ENCODE measurements around the gene FAR1. TPM values are rescaled to one million over a fixed set of nuclear protein-coding genes. Genes with fewer than 3 reads are reported as not detected.

The FAR1 gene
- polyA plus RNA-seq, 1 of the 3 experiments (the other 2 are of a cell fraction) = 29.0 TPM

DNA sequence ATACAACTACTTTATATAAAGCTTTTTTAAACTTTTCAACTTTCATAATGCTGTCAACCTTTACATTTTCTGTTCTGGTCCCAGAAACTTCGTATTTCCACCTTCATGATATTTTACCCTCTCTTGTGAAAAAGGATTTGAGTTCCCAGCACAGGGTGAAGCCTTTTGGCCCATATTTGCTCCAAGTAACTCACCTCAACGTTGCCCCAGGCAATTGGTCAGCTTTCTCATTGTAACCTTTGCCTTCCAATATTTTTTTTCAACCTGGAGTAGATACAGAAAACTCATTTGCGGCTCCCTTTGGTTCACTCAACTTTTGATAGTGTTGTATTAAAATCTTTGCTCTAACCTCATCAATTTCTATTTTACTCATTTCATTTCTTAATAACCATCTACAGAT lies 21.1 kb upstream of the FAR1 start:
- ChIA-PET POLR2A (no interaction called here), CTCF (interaction anchor here (1.4 kb wide), 1 partner anchor 11 kb away, joined by 3 read pairs; no protein-coding TSS in a partner anchor)
- no peak overlapping the region for H3K4me3 ChIP-seq (ENCODE audit: low read depth in 2 of 2, low read length in 1 of 2)
- no peak overlapping the region for H3K27ac ChIP-seq (ENCODE audit: low read depth in 2 of 2, low read length in 1 of 2)
- H3K79me2 ChIP-seq (ENCODE audit: insufficient read depth) = no peaks in the 10 kb centered on the region
- H3K9me3 ChIP-seq = no peaks in the 10 kb centered on the region
- TF ChIP-seq FOXJ3 (CRISPR knock-in tag; IDR thresholded peaks at IDR 0.05) = no peak
- no peak for TF ChIP-seq RCOR1 (IDR thresholded peaks at IDR 0.05; ENCODE audit: low read length)
- no peak for TF ChIP-seq FOSL2 (IDR thresholded peaks at IDR 0.05; ENCODE audit: borderline replicate concordance, low read depth)
- no peak for TF ChIP-seq MEF2A (IDR thresholded peaks at IDR 0.05; ENCODE audit: borderline replicate concordance, low read depth)
- TF ChIP-seq TEAD4 (IDR thresholded peaks at IDR 0.05; ENCODE audit: borderline replicate concordance, insufficient read depth) = no peak
- no peak for TF ChIP-seq SMC3 (IDR thresholded peaks at IDR 0.05; ENCODE audit: low read depth, low read length)
- H3K36me3 ChIP-seq (replicated peaks in 1 of 2; ENCODE audit: control insufficient read depth in 1 of 2, insufficient read depth in 2 of 2, low read length in 1 of 2) = no peaks in the 10 kb centered on the region
- H3K9ac ChIP-seq = no peak overlapping the region
- H3K4me1 ChIP-seq (ENCODE audit: control insufficient read depth in 1 of 2, insufficient read depth in 2 of 2, low read depth in 1 of 2, low read length in 1 of 2) = no peaks in the 10 kb centered on the region
- no peak overlapping the region for H3K4me2 ChIP-seq
- DNase-seq = no peak
- no peaks in the 10 kb centered on the region for H3K27me3 ChIP-seq (ENCODE audit: insufficient read depth)
- H4K20me1 ChIP-seq (ENCODE audit: insufficient read depth) = no peaks in the 10 kb centered on the region
- WGBS (ENCODE audit: low lambda C conversion rate) = 26% methylated on average over 3 of the region's 3 CpGs
- H2AFZ ChIP-seq (ENCODE audit: low read depth) = no peak overlapping the region
- no peaks in the 10 kb centered on the region; the same call in 1 of the 2 replicates for H3K9me2 ChIP-seq
- H3F3A ChIP-seq (replicated peaks; ENCODE audit: insufficient read depth) = no peaks in the 10 kb centered on the region

DNA sequence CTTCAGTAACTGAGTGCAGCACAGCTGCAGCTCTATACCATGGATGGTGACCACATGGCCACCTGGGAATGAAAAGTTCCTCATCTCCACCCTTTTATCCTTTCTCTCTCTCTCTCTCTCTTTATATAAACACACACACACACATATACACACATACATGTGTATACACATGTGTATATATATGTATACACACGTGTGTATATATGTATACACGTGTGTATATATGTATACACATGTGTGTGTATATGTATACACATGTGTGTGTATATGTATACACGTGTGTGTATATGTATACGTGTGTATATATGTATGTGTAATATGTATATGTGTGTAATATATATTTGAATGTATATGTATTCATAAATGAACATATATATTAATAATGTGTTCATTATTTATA lies 18.8 kb upstream of the FAR1 start:
- Histone ChIP-seq H3K27ac (ENCODE audit: low read depth in 2 of 2, low read length in 1 of 2) (no peak overlapping the region), H3K27me3 (ENCODE audit: insufficient read depth) (no peaks in the 10 kb centered on the region), H3K4me1 (ENCODE audit: control insufficient read depth in 1 of 2, insufficient read depth in 2 of 2, low read depth in 1 of 2, low read length in 1 of 2) (no peaks in the 10 kb centered on the region), H4K20me1 (ENCODE audit: insufficient read depth) (no peaks in the 10 kb centered on the region), H3K4me3 (ENCODE audit: low read depth in 2 of 2, low read length in 1 of 2) (no peak overlapping the region), H3K36me3 (replicated peaks in 1 of 2; ENCODE audit: control insufficient read depth in 1 of 2, insufficient read depth in 2 of 2, low read length in 1 of 2) (no peaks in the 10 kb centered on the region), H3K79me2 (ENCODE audit: insufficient read depth) (no peaks in the 10 kb centered on the region), H3K4me2 (no peak overlapping the region), H2AFZ (ENCODE audit: low read depth) (no peak overlapping the region), H3K9me3 (no peaks in the 10 kb centered on the region), H3K9ac (no peak overlapping the region), H3K9me2 (no peaks in the 10 kb centered on the region; the same call in 1 of the 2 replicates), H3F3A (replicated peaks; ENCODE audit: insufficient read depth) (no peaks in the 10 kb centered on the region)
- DNase-seq = no peak
- CTCF ChIA-PET = no interaction called here
- POLR2A ChIA-PET = no interaction called here
- WGBS (ENCODE audit: low lambda C conversion rate) = 10% methylated on average over 4 of the region's 4 CpGs
- TF ChIP-seq FOXJ3 (CRISPR knock-in tag; IDR thresholded peaks at IDR 0.05) (no peak), TCF12 (IDR thresholded peaks at IDR 0.05) (no peak), ELF1 (IDR thresholded peaks at IDR 0.05) (no peak), JUND (IDR thresholded peaks at IDR 0.05) (no peak), RXRA (IDR thresholded peaks at IDR 0.05; ENCODE audit: borderline replicate concordance, low read depth) (no peak), GATA2 (CRISPR knock-in tag; IDR thresholded peaks at IDR 0.05) (no peak), POLR2AphosphoS5 (IDR thresholded peaks at IDR 0.05; ENCODE audit: low read depth, low read length) (no peak), RCOR1 (IDR thresholded peaks at IDR 0.05; ENCODE audit: low read length) (no peak), RFX5 (IDR thresholded peaks at IDR 0.05; ENCODE audit: low read length) (no peak), FOSL2 (IDR thresholded peaks at IDR 0.05; ENCODE audit: borderline replicate concordance, low read depth) (no peak), MXI1 (IDR thresholded peaks at IDR 0.05; ENCODE audit: low read depth, low read length) (no peak), TAF1 (IDR thresholded peaks at IDR 0.05; ENCODE audit: borderline replicate concordance, low read depth, low read length) (no peak), GABPA (IDR thresholded peaks at IDR 0.05; ENCODE audit: low read depth) (no peak)
- TF ChIP-seq, protein P1, sequence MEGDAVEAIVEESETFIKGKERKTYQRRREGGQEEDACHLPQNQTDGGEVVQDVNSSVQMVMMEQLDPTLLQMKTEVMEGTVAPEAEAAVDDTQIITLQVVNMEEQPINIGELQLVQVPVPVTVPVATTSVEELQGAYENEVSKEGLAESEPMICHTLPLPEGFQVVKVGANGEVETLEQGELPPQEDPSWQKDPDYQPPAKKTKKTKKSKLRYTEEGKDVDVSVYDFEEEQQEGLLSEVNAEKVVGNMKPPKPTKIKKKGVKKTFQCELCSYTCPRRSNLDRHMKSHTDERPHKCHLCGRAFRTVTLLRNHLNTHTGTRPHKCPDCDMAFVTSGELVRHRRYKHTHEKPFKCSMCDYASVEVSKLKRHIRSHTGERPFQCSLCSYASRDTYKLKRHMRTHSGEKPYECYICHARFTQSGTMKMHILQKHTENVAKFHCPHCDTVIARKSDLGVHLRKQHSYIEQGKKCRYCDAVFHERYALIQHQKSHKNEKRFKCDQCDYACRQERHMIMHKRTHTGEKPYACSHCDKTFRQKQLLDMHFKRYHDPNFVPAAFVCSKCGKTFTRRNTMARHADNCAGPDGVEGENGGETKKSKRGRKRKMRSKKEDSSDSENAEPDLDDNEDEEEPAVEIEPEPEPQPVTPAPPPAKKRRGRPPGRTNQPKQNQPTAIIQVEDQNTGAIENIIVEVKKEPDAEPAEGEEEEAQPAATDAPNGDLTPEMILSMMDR (IDR thresholded peaks at IDR 0.05) = no peak
- TF ChIP-seq, protein P2, sequence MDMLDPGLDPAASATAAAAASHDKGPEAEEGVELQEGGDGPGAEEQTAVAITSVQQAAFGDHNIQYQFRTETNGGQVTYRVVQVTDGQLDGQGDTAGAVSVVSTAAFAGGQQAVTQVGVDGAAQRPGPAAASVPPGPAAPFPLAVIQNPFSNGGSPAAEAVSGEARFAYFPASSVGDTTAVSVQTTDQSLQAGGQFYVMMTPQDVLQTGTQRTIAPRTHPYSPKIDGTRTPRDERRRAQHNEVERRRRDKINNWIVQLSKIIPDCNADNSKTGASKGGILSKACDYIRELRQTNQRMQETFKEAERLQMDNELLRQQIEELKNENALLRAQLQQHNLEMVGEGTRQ (IDR thresholded peaks at IDR 0.05; ENCODE audit: borderline replicate concordance, low read depth, low read length) = no peak
- TF ChIP-seq, protein P3, sequence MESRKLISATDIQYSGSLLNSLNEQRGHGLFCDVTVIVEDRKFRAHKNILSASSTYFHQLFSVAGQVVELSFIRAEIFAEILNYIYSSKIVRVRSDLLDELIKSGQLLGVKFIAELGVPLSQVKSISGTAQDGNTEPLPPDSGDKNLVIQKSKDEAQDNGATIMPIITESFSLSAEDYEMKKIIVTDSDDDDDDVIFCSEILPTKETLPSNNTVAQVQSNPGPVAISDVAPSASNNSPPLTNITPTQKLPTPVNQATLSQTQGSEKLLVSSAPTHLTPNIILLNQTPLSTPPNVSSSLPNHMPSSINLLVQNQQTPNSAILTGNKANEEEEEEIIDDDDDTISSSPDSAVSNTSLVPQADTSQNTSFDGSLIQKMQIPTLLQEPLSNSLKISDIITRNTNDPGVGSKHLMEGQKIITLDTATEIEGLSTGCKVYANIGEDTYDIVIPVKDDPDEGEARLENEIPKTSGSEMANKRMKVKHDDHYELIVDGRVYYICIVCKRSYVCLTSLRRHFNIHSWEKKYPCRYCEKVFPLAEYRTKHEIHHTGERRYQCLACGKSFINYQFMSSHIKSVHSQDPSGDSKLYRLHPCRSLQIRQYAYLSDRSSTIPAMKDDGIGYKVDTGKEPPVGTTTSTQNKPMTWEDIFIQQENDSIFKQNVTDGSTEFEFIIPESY (IDR thresholded peaks at IDR 0.05; ENCODE audit: borderline replicate concordance, low read depth) = no peak
- TF ChIP-seq, protein P4, sequence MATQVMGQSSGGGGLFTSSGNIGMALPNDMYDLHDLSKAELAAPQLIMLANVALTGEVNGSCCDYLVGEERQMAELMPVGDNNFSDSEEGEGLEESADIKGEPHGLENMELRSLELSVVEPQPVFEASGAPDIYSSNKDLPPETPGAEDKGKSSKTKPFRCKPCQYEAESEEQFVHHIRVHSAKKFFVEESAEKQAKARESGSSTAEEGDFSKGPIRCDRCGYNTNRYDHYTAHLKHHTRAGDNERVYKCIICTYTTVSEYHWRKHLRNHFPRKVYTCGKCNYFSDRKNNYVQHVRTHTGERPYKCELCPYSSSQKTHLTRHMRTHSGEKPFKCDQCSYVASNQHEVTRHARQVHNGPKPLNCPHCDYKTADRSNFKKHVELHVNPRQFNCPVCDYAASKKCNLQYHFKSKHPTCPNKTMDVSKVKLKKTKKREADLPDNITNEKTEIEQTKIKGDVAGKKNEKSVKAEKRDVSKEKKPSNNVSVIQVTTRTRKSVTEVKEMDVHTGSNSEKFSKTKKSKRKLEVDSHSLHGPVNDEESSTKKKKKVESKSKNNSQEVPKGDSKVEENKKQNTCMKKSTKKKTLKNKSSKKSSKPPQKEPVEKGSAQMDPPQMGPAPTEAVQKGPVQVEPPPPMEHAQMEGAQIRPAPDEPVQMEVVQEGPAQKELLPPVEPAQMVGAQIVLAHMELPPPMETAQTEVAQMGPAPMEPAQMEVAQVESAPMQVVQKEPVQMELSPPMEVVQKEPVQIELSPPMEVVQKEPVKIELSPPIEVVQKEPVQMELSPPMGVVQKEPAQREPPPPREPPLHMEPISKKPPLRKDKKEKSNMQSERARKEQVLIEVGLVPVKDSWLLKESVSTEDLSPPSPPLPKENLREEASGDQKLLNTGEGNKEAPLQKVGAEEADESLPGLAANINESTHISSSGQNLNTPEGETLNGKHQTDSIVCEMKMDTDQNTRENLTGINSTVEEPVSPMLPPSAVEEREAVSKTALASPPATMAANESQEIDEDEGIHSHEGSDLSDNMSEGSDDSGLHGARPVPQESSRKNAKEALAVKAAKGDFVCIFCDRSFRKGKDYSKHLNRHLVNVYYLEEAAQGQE (IDR thresholded peaks at IDR 0.05; ENCODE audit: low read depth, low read length) = no peak
- TF ChIP-seq, protein P5, sequence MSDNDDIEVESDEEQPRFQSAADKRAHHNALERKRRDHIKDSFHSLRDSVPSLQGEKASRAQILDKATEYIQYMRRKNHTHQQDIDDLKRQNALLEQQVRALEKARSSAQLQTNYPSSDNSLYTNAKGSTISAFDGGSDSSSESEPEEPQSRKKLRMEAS (IDR thresholded peaks at IDR 0.05; ENCODE audit: low read depth) = no peak

Data from SK-N-SH (cell line).